B cell (primary cell): ENCODE results near the gene GMEB2. TPM values are rescaled to one million over a fixed set of nuclear protein-coding genes. Genes with fewer than 3 reads are reported as not detected.

Source experiments
- ATAC-seq: fragments of 200-7000 bp; cut with Tn5 transposase; one replicate; pipeline ENCODE4 v1.10.0; 2021; ENCODE audit warnings: low read depth, mild to moderate bottlenecking, moderate number of reproducible peaks, moderate library complexity
- CTCF ChIA-PET: fragments of 350-600 bp; sonication (Branson Sonifier 250); formaldehyde crosslinking; loops from one replicate; lab custom pipeline; 2021; ENCODE audit warnings: antibody characterized with exemption, inconsistent platforms; lab: Charles Lee
- POLR2A ChIA-PET: fragments of 350-600 bp; sonication (Branson Sonifier 250); formaldehyde crosslinking; loops from one replicate; lab custom pipeline; 2021; ENCODE audit warnings: antibody characterized with exemption; lab: Charles Lee
- DNase-seq: peaks from one replicate; pipeline ENCODE4 v3.0.0; 2013
- H2AFZ ChIP-seq: 2 replicates; pipeline ENCODE4 v1.6.1; 2012; ENCODE audit warnings: mild to moderate bottlenecking, low read depth, low read length; ENCODE audit not compliant: insufficient read depth, poor library complexity, severe bottlenecking
- H3K27ac ChIP-seq, 2 donors: 1 replicate in 1 of 2; 2 replicates in 1 of 2; pipeline ENCODE4 v1.5.1; 2012 to 2013; ENCODE audit warnings: low read length in 2 of 2, mild to moderate bottlenecking in 2 of 2, moderate library complexity in 1 of 2
- H3K27me3 ChIP-seq, 4 experiments: fragments of 200-600 bp in 1 of 4; sonication (generic) in 1 of 4; replicated peaks in 1 of 4; 1 replicate in 2 of 4; 2 replicates in 2 of 4; pipeline versions ENCODE4 v1.6.1 to v1.7.0; 2013 to 2016; ENCODE audit warnings: low read length in 3 of 4, mild to moderate bottlenecking in 2 of 4, mixed read lengths in 1 of 4, moderate library complexity in 1 of 4; ENCODE audit not compliant: insufficient read depth in 4 of 4, control insufficient read depth in 3 of 4; ENCODE audit errors: control extremely low read depth in 1 of 4
- H3K36me3 ChIP-seq, 2 experiments: replicated peaks in 1 of 2; 1 replicate in 1 of 2; 2 replicates in 1 of 2; pipeline versions ENCODE4 v1.6.1 to v1.7.1; 2013; ENCODE audit warnings: low read length in 1 of 2; ENCODE audit not compliant: insufficient read depth in 2 of 2, control insufficient read depth in 1 of 2; ENCODE audit errors: control extremely low read depth in 1 of 2, extremely low read depth in 1 of 2
- H3K4me1 ChIP-seq, 2 donors: fragments of 200-600 bp in 1 of 2; sonication (generic) in 1 of 2; 1 replicate in 1 of 2; 2 replicates in 1 of 2; pipeline versions ENCODE4 v1.5.1 to v1.6.1; 2013 to 2017; ENCODE audit warnings: low read length in 2 of 2; ENCODE audit not compliant: control insufficient read depth in 2 of 2, insufficient read depth in 2 of 2
- H3K4me2 ChIP-seq: replicated peaks from 2 replicates; pipeline ENCODE3; 2012; ENCODE audit warnings: mild to moderate bottlenecking, low read depth, low read length; ENCODE audit not compliant: poor library complexity, severe bottlenecking
- H3K4me3 ChIP-seq, 5 experiments: fragments of 200-600 bp in 1 of 5; sonication (generic) in 1 of 5; 1 replicate in 3 of 5; 2 replicates in 2 of 5; pipeline versions ENCODE4 v1.5.1 to v1.7.0; 2011 to 2016; ENCODE audit warnings: low read length in 4 of 5, mild to moderate bottlenecking in 4 of 5, low read depth in 2 of 5, control low read depth in 1 of 5, moderate library complexity in 1 of 5; ENCODE audit not compliant: insufficient read depth in 1 of 5; ENCODE audit errors: control extremely low read depth in 1 of 5, extremely low read depth in 1 of 5
- H3K79me2 ChIP-seq: fragments of 200-600 bp; sonication (generic); one replicate; pipeline ENCODE4 v1.6.0; 2016; ENCODE audit warnings: low read length; ENCODE audit not compliant: control insufficient read depth, insufficient read depth
- H3K9ac ChIP-seq: fragments of 200-600 bp; sonication (generic); 2 replicates; pipeline ENCODE4 v1.6.1; 2017; ENCODE audit warnings: mild to moderate bottlenecking, low read length, moderate library complexity
- H3K9me3 ChIP-seq, 3 donors: one replicate each; pipeline versions ENCODE4 v1.6.1 to v1.7.1; 2013; ENCODE audit warnings: low read length in 2 of 3; ENCODE audit not compliant: control insufficient read depth in 2 of 3, insufficient read depth in 1 of 3; ENCODE audit errors: control extremely low read depth in 1 of 3
- H4K20me1 ChIP-seq: 2 replicates; pipeline ENCODE4 v1.6.0; 2012; ENCODE audit warnings: mild to moderate bottlenecking, low read length; ENCODE audit not compliant: insufficient read depth, control insufficient read depth, poor library complexity, severe bottlenecking
- H3K27ac Mint-ChIP-seq: one replicate; pipeline ENCODE4 v1.8.0; 2021; ENCODE audit warnings: mixed read lengths
- H3K27me3 Mint-ChIP-seq: one replicate; pipeline ENCODE4 v1.8.0; 2021; ENCODE audit warnings: mixed read lengths
- H3K4me1 Mint-ChIP-seq: one replicate; pipeline ENCODE4 v1.8.0; 2021; ENCODE audit warnings: mixed read lengths
- H3K4me3 Mint-ChIP-seq: one replicate; pipeline ENCODE4 v1.8.0; 2021; ENCODE audit warnings: mixed read lengths
- H3K9me3 Mint-ChIP-seq: one replicate; pipeline ENCODE4 v1.8.0; 2022; ENCODE audit warnings: mixed read lengths; ENCODE audit not compliant: insufficient read depth
- CTCF ChIP-seq: fragments of 200-600 bp; IDR thresholded peaks from one replicate; pipeline ENCODE4 v1.8.0; 2022; ENCODE audit warnings: antibody characterized with exemption, mild to moderate bottlenecking
- EZH2 ChIP-seq: IDR thresholded peaks from 2 replicates; pipeline ENCODE4 v1.6.1; 2012; ENCODE audit warnings: borderline replicate concordance, low read depth, mild to moderate bottlenecking, moderate library complexity, low read length; ENCODE audit not compliant: insufficient read depth, poor library complexity, severe bottlenecking
- WGBS: methylation state at CpG from one replicate; pipeline ENCODE4 v1.1.5; 2013; ENCODE audit warnings: missing lambda C conversion rate; ENCODE audit not compliant: insufficient coverage; 5-methylcytosine and 5-hydroxymethylcytosine counted together
- intact Hi-C: fragments of 100-400 bp; cut with micrococcal nuclease; formaldehyde crosslinking; loops from one replicate; pipeline ENCODE4 v1.10.0; 2022
- polyA plus RNA-seq: library from polyadenylated mRNA; depleted of rRNA; stranded (reverse); fragments of >200 nt; gene quantifications from 2 replicates; pipeline ENCODE4 v1.2.3, GENCODE V29; 2012
- total RNA-seq, 2 donors: library from RNA; stranded (reverse); fragments of 120-200 nt in 1 of 2; gene quantifications; 1 replicate in 1 of 2; 2 replicates in 1 of 2; pipeline versions ENCODE4 v1.2.3 to v1.2.4, GENCODE V29; 2013 to 2022

Gene GMEB2
- total and polyA plus RNA-seq, 2 donors (not counting 1 experiment from before 2014, with no cell fraction given): 17.7 to 24.5 TPM

GRCh38 chr20:63655249-63655648 lies 28.3 kb upstream of the GMEB2 start:
- H3K9me3 Mint-ChIP-seq: no peaks in the 10 kb centered on the region
- Histone ChIP-seq H3K4me1 (peaks cover 27 to 47% of the 10 kb centered on the region in 2 donors), H3K9ac (no peak overlapping the region), H3K4me3 (no peak overlapping the region), H3K4me2 (no peak overlapping the region), H4K20me1 (no peaks in the 10 kb centered on the region), H2AFZ (no peak overlapping the region), H3K27me3 (peaks cover 0 to 31% (median 11%) of the 10 kb centered on the region in 4 experiments), H3K9me3 (peaks cover 0 to 4% (median 0%) of the 10 kb centered on the region in 3 donors), H3K27ac (no peak overlapping the region), H3K36me3 (no peaks in the 10 kb centered on the region), H3K79me2 (no peaks in the 10 kb centered on the region)
- no peak for TF ChIP-seq EZH2
- TF ChIP-seq CTCF: no peak
- POLR2A ChIA-PET: no interaction called here
- H3K4me3 Mint-ChIP-seq: no peak overlapping the region
- intact Hi-C loops: loop anchor here (5.0 kb wide), 1 partner anchor 407 kb away; the partner anchor contains the start of gene TCEA2
- no peaks in the 10 kb centered on the region for H3K27me3 Mint-ChIP-seq
- no peak for DNase-seq
- H3K4me1 Mint-ChIP-seq: peaks cover 26% of the 10 kb centered on the region
- WGBS: 92% methylated on average over 4 of the region's 4 CpGs
- CTCF ChIA-PET: no interaction called here
- no peak for ATAC-seq
- no peak overlapping the region for H3K27ac Mint-ChIP-seq

- peaks cover 27 to 44% of the 10 kb centered on the region in 2 donors for H3K4me1 ChIP-seq
- H3K27ac ChIP-seq: no peak overlapping the region
- POLR2A ChIA-PET: no interaction called here
- H3K9me3 ChIP-seq: peaks cover 0 to 4% (median 0%) of the 10 kb centered on the region in 3 donors
- TF ChIP-seq EZH2 (no peak), CTCF (no peak)
- CTCF ChIA-PET: no interaction called here
- peak overlapping the region; percentile 56 for H3K9ac ChIP-seq
- no peaks in the 10 kb centered on the region for H4K20me1 ChIP-seq
- WGBS: 79% methylated on average over 7 of the region's 15 CpGs
- DNase-seq (no peak), ATAC-seq (no peak)
- peaks cover 0 to 31% (median 11%) of the 10 kb centered on the region in 4 experiments for H3K27me3 ChIP-seq
- no peaks in the 10 kb centered on the region for H3K27me3 Mint-ChIP-seq
- H3K4me1 Mint-ChIP-seq: peaks cover 24% of the 10 kb centered on the region
- no peaks in the 10 kb centered on the region for H3K9me3 Mint-ChIP-seq
- peak overlapping the region; percentile 50 for H3K4me3 Mint-ChIP-seq
- H3K4me3 ChIP-seq: peak overlapping the region in 4 of 5 experiments; percentile 21 to 59 (median 46)
- H3K36me3 ChIP-seq: no peaks in the 10 kb centered on the region
- no peak overlapping the region for H3K27ac Mint-ChIP-seq
- H2AFZ ChIP-seq: peak overlapping the region; percentile 73
- intact Hi-C loops: no loop called here
- no peaks in the 10 kb centered on the region for H3K79me2 ChIP-seq
- H3K4me2 ChIP-seq: peak overlapping the region; percentile 92
These were observed 27.2 kb upstream of the GMEB2 start for GRCh38 chr20:63653974-63654668.
